DOHH2 (cell line): ENCODE measurements around the gene LYZL1.
"Not testable (repeated sequence)": the region's sequence is repeated elsewhere in the genome, so short reads cannot be mapped to it uniquely, and the experiment has no call there.

Source experiments
- CTCF ChIP-seq: fragments of 200-600 bp; sonication (generic); IDR thresholded peaks from one replicate; pipeline ENCODE4 v1.5.1; 2014; ENCODE audit warnings: antibody characterized with exemption, mild to moderate bottlenecking, low read depth, low read length; ENCODE audit not compliant: poor library complexity, severe bottlenecking
- EZH2phosphoT487 ChIP-seq: fragments of 200-600 bp; sonication (generic); IDR thresholded peaks from 2 replicates; pipeline ENCODE4 v1.6.1; 2017; ENCODE audit warnings: borderline replicate concordance, mild to moderate bottlenecking, antibody characterized with exemption, low read length, moderate library complexity, mixed read lengths

GRCh38 chr10:29292406-29292805 is 3.5 kb downstream of the LYZL1 start:
- TF ChIP-seq CTCF, EZH2phosphoT487: not testable (repeated sequence)
